H1 (cell line): ENCODE data around the gene MICALL2. TPM values are rescaled to one million over a fixed set of nuclear protein-coding genes. Genes with fewer than 3 reads are reported as not detected.

Experiments used
- EP300 ChIP-seq, 2 experiments: IDR thresholded peaks; 1 replicate in 1 of 2; 2 replicates in 1 of 2; pipeline ENCODE4 v1.6.1; 2011 to 2012; ENCODE audit warnings: low read depth in 2 of 2, low read length in 2 of 2, mild to moderate bottlenecking in 2 of 2, borderline replicate concordance in 1 of 2, inconsistent platforms in 1 of 2, moderate library complexity in 1 of 2
- EZH2 ChIP-seq: fragments of 200-600 bp; sonication (generic); IDR thresholded peaks from 2 replicates; pipeline ENCODE4 v1.7.1; 2012; ENCODE audit warnings: low read depth, mild to moderate bottlenecking, moderate library complexity, low read length, inconsistent platforms; ENCODE audit not compliant: severe bottlenecking
- HDAC2 ChIP-seq, 2 experiments: fragments of 300-600 bp in 1 of 2; sonication (generic) in 1 of 2; IDR thresholded peaks; 2 replicates each; pipeline ENCODE4 v1.6.1; 2011 to 2012; ENCODE audit warnings: low read depth in 2 of 2, low read length in 2 of 2, mild to moderate bottlenecking in 2 of 2, moderate library complexity in 2 of 2, borderline replicate concordance in 1 of 2, inconsistent platforms in 1 of 2
- KDM4A ChIP-seq: IDR thresholded peaks from one replicate; pipeline ENCODE4 v1.7.1; 2012; ENCODE audit warnings: low read depth, mild to moderate bottlenecking, moderate library complexity, low read length, inconsistent platforms; ENCODE audit not compliant: severe bottlenecking
- SP2 ChIP-seq: IDR thresholded peaks from 2 replicates; pipeline ENCODE4 v1.6.1; 2012; ENCODE audit warnings: mild to moderate bottlenecking, low read length, inconsistent platforms
- TAF7 ChIP-seq: optimal IDR thresholded peaks from 2 replicates; pipeline ENCODE3; 2011; ENCODE audit warnings: low read depth, mild to moderate bottlenecking, inconsistent platforms, low read length, moderate library complexity, borderline replicate concordance
- YY1 ChIP-seq: IDR thresholded peaks from 2 replicates; pipeline ENCODE4 v1.6.1; 2011; ENCODE audit warnings: low read depth, mild to moderate bottlenecking, low read length
- polyA plus RNA-seq, 7 experiments: library from polyadenylated mRNA; depleted of rRNA in 3 of 7; stranded (reverse) in 5 of 7; unstranded in 2 of 7; fragments of >200 nt in 5 of 7; fragments of 200-250 nt in 2 of 7; gene quantifications; 1 replicate in 5 of 7; 2 replicates in 1 of 7; 4 replicates in 1 of 7; pipeline versions ENCODE4 v1.2.1 to v1.2.3, GENCODE V29; 2011 to 2013; ENCODE audit warnings: missing spikeins in 2 of 7, mixed read lengths in 2 of 7
- total RNA-seq: library from RNA; stranded (reverse); fragmentation: NEBNext Ultra II Directional; extraction: Animal tissue kit (Norgen Biotek cat#: 25700); gene quantifications from 2 replicates; pipeline ENCODE4 v1.2.1, GENCODE V29; 2021

MICALL2 gene
- total and polyA plus RNA-seq, 2 of the 8 experiments (the other 6 are each of a cell fraction or from before 2014, with no cell fraction given), result 5.3 to 8.5 TPM

DNA sequence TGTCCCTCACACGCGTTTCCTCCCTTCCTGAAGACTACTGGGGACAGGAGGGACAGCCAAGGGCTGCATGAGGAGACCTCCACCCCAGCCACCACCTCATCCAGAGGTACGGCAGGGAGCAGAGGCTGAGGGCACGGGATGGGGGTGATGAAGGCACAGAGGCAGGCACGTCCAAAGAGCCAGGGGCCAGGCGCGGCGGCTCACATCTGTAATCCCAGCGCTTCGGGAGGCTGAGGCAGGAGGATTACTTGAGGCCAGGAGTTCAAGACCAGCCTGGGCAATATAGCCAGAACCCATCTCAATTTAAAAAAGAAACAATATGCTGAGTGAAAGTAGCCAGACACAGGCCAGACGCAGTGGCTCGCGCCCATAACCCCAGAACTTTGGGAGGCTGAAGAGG lies 3.3 kb downstream of the MICALL2 start (continued):
- TF ChIP-seq HDAC2 (IDR thresholded peaks at IDR 0.05; ENCODE audit: borderline replicate concordance in 1 of 2, low read depth in 2 of 2, low read length in 2 of 2) (no peak), YY1 (no peak), EP300 (IDR thresholded peaks at IDR 0.05; ENCODE audit: borderline replicate concordance in 1 of 2, low read depth in 2 of 2, low read length in 2 of 2) (no peak), EZH2 (no peak), SP2 (no peak), KDM4A (no peak), TAF7 (no peak)
